ENCODE results near the gene STK17B. TPM values are rescaled to one million over a fixed set of nuclear protein-coding genes. Genes with fewer than 3 reads are reported as not detected.

Gene STK17B
- total RNA-seq, 2 donors from 2014 or later = 40.2 to 47.6 TPM

- peaks cover 0 to 3% of the 10 kb centered on the region in 2 donors for H3K4me1 ChIP-seq (ENCODE audit: control insufficient read depth in 1 of 2, low read depth in 2 of 2)
- no peak overlapping the region for H3K4me3 ChIP-seq
- H3K9me3 ChIP-seq = no peaks in the 10 kb centered on the region
- H3K27ac ChIP-seq = no peak overlapping the region
- no peaks in the 10 kb centered on the region for H3K36me3 ChIP-seq
- H3K27me3 ChIP-seq (replicated peaks; ENCODE audit: insufficient read depth) = no peaks in the 10 kb centered on the region
- DNase-seq (ENCODE audit: low spot score) (no peak), ATAC-seq (ENCODE audit: insufficient number of reproducible peaks, low FRiP score, low read depth) (no peak)
- TF ChIP-seq, protein P1, sequence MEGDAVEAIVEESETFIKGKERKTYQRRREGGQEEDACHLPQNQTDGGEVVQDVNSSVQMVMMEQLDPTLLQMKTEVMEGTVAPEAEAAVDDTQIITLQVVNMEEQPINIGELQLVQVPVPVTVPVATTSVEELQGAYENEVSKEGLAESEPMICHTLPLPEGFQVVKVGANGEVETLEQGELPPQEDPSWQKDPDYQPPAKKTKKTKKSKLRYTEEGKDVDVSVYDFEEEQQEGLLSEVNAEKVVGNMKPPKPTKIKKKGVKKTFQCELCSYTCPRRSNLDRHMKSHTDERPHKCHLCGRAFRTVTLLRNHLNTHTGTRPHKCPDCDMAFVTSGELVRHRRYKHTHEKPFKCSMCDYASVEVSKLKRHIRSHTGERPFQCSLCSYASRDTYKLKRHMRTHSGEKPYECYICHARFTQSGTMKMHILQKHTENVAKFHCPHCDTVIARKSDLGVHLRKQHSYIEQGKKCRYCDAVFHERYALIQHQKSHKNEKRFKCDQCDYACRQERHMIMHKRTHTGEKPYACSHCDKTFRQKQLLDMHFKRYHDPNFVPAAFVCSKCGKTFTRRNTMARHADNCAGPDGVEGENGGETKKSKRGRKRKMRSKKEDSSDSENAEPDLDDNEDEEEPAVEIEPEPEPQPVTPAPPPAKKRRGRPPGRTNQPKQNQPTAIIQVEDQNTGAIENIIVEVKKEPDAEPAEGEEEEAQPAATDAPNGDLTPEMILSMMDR (IDR thresholded peaks at IDR 0.05) = no peak
Observed at GRCh38 chr2:196177124-196177523, 5.7 kb upstream of the STK17B start.

- H3K4me3 ChIP-seq = no peak overlapping the region
- peaks cover 0 to 7% of the 10 kb centered on the region in 2 donors for H3K4me1 ChIP-seq (ENCODE audit: control insufficient read depth in 1 of 2, low read depth in 2 of 2)
- no peaks in the 10 kb centered on the region for H3K36me3 ChIP-seq
- no peak overlapping the region for H3K27ac ChIP-seq
- ATAC-seq (ENCODE audit: insufficient number of reproducible peaks, low FRiP score, low read depth) (no peak), DNase-seq (ENCODE audit: low spot score) (no peak)
- H3K27me3 ChIP-seq (replicated peaks; ENCODE audit: insufficient read depth) = no peaks in the 10 kb centered on the region
- TF ChIP-seq, protein P1 (IDR thresholded peaks at IDR 0.05) = no peak
- no peaks in the 10 kb centered on the region for H3K9me3 ChIP-seq
Observed at GRCh38 chr2:196176142-196176738, 4.9 kb upstream of the STK17B start.

DNA sequence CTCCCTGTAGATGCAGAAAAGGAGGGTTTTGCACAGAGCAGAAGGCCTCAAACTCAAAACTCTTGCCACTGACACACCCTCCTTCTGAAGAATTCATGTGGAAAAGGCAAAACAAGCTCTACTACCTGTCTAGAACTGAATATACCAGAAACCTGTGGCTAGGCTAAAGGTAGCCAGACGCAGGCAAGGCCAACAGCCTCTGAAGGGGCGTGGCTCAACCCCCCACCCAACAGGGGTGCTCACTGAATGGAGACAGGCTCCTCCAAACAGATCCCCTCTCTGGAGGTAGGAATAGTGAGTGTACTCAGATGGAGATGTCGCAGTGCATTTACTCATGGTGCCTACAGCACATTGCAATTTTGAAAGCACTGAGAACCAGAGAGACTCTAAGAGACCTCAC lies 3.0 kb upstream of the STK17B start:
- no peaks in the 10 kb centered on the region for H3K27me3 ChIP-seq (replicated peaks; ENCODE audit: insufficient read depth)
- no peak for ATAC-seq (ENCODE audit: insufficient number of reproducible peaks, low FRiP score, low read depth)

GRCh38 chr2:196173505-196173904 lies 2.1 kb upstream of the STK17B start:
- no peak overlapping the region for H3K27ac ChIP-seq
- no peaks in the 10 kb centered on the region for H3K27me3 ChIP-seq (replicated peaks; ENCODE audit: insufficient read depth)
- no peaks in the 10 kb centered on the region for H3K36me3 ChIP-seq
- no peaks in the 10 kb centered on the region for H3K9me3 ChIP-seq
- no peak overlapping the region for H3K4me3 ChIP-seq
- H3K4me1 ChIP-seq (ENCODE audit: control insufficient read depth in 1 of 2, low read depth in 2 of 2) = peaks cover 0 to 13% of the 10 kb centered on the region in 2 donors
- no peak for DNase-seq (ENCODE audit: low spot score)
- TF ChIP-seq, protein P1 (IDR thresholded peaks at IDR 0.05) = no peak
- ATAC-seq (ENCODE audit: insufficient number of reproducible peaks, low FRiP score, low read depth) = no peak

More for the DNA sequence above, 3.0 kb upstream of the STK17B start:
- TF ChIP-seq, protein P1 (IDR thresholded peaks at IDR 0.05) = no peak
- H3K36me3 ChIP-seq = no peaks in the 10 kb centered on the region
- H3K4me1 ChIP-seq (ENCODE audit: control insufficient read depth in 1 of 2, low read depth in 2 of 2) = peaks cover 0 to 9% of the 10 kb centered on the region in 2 donors
- no peaks in the 10 kb centered on the region for H3K9me3 ChIP-seq
- H3K27ac ChIP-seq = no peak overlapping the region
- H3K4me3 ChIP-seq = no peak overlapping the region
- DNase-seq (ENCODE audit: low spot score) = no peak

DNA sequence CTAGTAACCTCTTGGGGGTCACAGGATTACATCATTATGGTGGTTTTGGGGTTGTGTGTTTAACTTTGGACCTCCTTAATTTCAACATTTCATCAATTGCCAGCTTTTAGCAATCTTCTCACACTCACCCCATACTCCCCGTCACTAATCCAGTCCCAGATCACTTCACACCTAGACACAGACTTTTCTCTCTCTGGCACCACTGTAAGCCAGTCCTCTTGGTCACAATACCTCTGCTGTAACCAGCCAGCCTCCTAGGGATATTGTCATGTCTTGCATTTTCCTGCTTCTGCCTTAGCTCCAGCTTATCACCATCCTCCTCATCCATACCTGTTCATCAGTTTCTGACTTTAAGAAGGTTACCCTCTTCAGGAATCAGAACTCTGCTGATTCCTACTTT lies 1.6 kb upstream of the STK17B start:
- Histone ChIP-seq H3K9me3 (no peaks in the 10 kb centered on the region), H3K27me3 (replicated peaks; ENCODE audit: insufficient read depth) (no peaks in the 10 kb centered on the region), H3K36me3 (no peaks in the 10 kb centered on the region), H3K4me1 (ENCODE audit: control insufficient read depth in 1 of 2, low read depth in 2 of 2) (peaks cover 3 to 13% of the 10 kb centered on the region in 2 donors), H3K27ac (no peak overlapping the region), H3K4me3 (no peak overlapping the region)
- TF ChIP-seq, protein P1 (IDR thresholded peaks at IDR 0.05) = no peak
- DNase-seq (ENCODE audit: low spot score) = no peak
- ATAC-seq (ENCODE audit: insufficient number of reproducible peaks, low FRiP score, low read depth) = no peak

Measured in thoracic aorta (tissue), 2 donors.